Ascending aorta (tissue), 2 donors: ENCODE results near the gene CRYBG2. TPM values are rescaled to one million over a fixed set of nuclear protein-coding genes. Genes with fewer than 3 reads are reported as not detected.
A peak's percentile ranks its signal among the peaks of the same experiment; 100 is the strongest.
"Not testable (repeated sequence)": the region's sequence is repeated elsewhere in the genome, so short reads cannot be mapped to it uniquely, and the experiment has no call there.

Experiments used
- DNase-seq, 2 donors: peaks; one replicate each; pipeline ENCODE4 v3.0.0-alpha.2; 2019; ENCODE audit warnings: low spot score in 2 of 2
- H3K27ac ChIP-seq, 2 donors: fragments of 200-600 bp; sonication (generic); one replicate each; pipeline ENCODE4 v1.5.1; 2016 to 2017; ENCODE audit warnings: mild to moderate bottlenecking in 1 of 2
- H3K27me3 ChIP-seq: fragments of 200-600 bp; sonication (generic); one replicate; pipeline ENCODE4 v1.5.1; 2017
- H3K36me3 ChIP-seq, 2 donors: fragments of 200-600 bp; sonication (generic); one replicate each; pipeline ENCODE4 v1.5.1; 2016
- H3K4me1 ChIP-seq, 2 donors: fragments of 200-600 bp; sonication (generic); one replicate each; pipeline ENCODE4 v1.5.1; 2016 to 2017; ENCODE audit warnings: mild to moderate bottlenecking in 1 of 2
- H3K4me3 ChIP-seq, 2 donors: fragments of 200-600 bp; sonication (generic); one replicate each; pipeline ENCODE4 v1.5.1; 2016 to 2017; ENCODE audit warnings: mild to moderate bottlenecking in 1 of 2
- H3K9me3 ChIP-seq, 2 donors: fragments of 200-600 bp; sonication (generic); one replicate each; pipeline ENCODE4 v1.5.1; 2016
- intact Hi-C: fragments of 100-400 bp; cut with DNase I; formaldehyde crosslinking; loops from one replicate; pipeline ENCODE4 v1.15.1; 2023
- total RNA-seq: library from RNA; depleted of rRNA; stranded (reverse); fragments of >200 nt; gene quantifications from one replicate; pipeline ENCODE4 v1.1.0, GENCODE V29; 2016
- TF ChIP-seq, protein P1 (sequence below), 3 experiments: fragments of 200-600 bp in 2 of 3; fragments of 450-650 bp in 1 of 3; sonication (generic) in 2 of 3; IDR thresholded peaks; one replicate each; pipeline ENCODE4 v1.5.1; 2016 to 2019; ENCODE audit warnings: antibody characterized with exemption in 3 of 3, mild to moderate bottlenecking in 1 of 3, moderate library complexity in 1 of 3

CRYBG2 gene
- total RNA-seq, 1 donor from 2014 or later: not detected

DNA sequence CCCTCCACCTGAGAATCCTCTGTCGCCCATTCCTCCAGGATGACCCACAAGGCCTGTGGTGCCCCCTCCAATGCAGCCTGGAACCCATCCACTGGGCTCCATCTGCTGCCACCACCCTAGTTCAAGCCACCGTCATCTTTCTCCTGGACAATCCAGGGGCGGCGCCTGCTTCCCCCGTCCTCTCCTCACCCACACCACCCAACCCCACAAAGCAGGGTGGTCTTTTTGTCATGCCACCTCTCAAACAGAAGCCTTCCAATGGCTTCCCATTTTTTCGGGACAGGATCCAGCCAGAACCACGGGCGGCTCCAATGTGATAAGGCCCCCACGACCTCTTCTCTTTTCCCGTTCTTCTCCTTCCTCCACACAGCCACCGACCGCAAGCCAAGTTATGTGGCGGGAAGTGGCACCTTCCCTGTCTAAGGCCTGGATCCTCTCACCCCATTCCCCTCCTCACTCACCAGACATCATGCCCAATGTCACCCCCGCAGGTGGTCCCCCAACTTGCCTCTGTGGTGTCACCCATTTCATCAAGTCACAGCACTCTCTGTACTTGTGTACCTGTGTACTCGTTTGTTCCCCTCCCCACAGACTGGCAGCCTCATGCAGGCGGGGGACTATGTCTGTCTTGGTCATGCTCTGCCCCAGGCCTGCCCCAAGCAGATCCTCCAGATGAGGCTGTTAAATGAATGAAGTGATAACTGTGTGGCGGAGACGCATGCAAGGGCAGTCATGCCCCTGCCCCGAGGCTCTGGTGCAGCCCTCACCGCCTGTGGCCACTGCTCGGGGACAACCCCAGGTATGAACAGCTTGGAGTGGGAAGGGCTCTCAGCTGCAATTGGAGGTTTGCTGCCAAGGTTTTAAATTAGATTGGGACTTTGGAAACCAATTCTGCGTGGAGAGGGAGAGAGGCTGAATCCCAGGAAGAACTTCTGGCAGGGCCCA lies 58.5 kb downstream of the CRYBG2 start:
- no peak for DNase-seq
- Histone ChIP-seq H3K4me3 (no peak overlapping the region), H3K9me3 (no peaks in the 10 kb centered on the region), H3K27me3 (no peaks in the 10 kb centered on the region), H3K36me3 (no peaks in the 10 kb centered on the region), H3K27ac (no peak overlapping the region), H3K4me1 (no peaks in the 10 kb centered on the region)
- intact Hi-C loops: no loop called here
- TF ChIP-seq, protein P1, sequence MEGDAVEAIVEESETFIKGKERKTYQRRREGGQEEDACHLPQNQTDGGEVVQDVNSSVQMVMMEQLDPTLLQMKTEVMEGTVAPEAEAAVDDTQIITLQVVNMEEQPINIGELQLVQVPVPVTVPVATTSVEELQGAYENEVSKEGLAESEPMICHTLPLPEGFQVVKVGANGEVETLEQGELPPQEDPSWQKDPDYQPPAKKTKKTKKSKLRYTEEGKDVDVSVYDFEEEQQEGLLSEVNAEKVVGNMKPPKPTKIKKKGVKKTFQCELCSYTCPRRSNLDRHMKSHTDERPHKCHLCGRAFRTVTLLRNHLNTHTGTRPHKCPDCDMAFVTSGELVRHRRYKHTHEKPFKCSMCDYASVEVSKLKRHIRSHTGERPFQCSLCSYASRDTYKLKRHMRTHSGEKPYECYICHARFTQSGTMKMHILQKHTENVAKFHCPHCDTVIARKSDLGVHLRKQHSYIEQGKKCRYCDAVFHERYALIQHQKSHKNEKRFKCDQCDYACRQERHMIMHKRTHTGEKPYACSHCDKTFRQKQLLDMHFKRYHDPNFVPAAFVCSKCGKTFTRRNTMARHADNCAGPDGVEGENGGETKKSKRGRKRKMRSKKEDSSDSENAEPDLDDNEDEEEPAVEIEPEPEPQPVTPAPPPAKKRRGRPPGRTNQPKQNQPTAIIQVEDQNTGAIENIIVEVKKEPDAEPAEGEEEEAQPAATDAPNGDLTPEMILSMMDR (IDR thresholded peaks at IDR 0.05): no peak

DNA sequence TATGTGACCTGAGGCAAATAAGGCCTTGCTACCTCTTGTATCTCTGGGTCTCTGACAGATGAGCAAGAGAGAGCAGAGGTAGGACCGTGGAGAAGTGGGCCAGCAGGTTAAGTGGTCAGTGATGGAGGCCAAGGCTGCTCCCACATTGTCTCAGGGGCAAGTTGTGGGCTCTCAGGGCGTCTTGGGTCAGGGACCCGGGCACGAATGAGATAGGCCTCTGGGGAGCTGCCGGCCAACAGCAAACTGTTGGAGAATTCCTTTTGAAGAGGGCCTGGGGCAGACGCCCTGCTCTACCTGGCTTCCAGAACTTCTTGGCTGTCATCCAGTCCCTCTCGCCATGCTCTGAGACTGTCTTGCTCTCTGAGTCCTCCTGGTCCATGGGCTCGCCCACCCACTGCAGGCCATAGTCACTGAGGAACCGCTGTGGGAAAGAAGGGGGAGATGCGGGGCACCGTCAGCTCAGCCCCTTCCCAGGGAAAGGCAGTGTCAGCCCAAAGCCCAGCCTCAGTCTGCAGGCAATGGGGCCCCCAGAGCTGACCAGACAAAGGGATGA lies 59.9 kb downstream of the CRYBG2 start:
- TF ChIP-seq, protein P1 (IDR thresholded peaks at IDR 0.05): no peak
- intact Hi-C loops: no loop called here
- Histone ChIP-seq H3K4me1 (no peaks in the 10 kb centered on the region), H3K36me3 (no peaks in the 10 kb centered on the region), H3K27ac (no peak overlapping the region), H3K4me3 (no peak overlapping the region), H3K9me3 (no peaks in the 10 kb centered on the region), H3K27me3 (no peaks in the 10 kb centered on the region)
- no peak for DNase-seq

DNA sequence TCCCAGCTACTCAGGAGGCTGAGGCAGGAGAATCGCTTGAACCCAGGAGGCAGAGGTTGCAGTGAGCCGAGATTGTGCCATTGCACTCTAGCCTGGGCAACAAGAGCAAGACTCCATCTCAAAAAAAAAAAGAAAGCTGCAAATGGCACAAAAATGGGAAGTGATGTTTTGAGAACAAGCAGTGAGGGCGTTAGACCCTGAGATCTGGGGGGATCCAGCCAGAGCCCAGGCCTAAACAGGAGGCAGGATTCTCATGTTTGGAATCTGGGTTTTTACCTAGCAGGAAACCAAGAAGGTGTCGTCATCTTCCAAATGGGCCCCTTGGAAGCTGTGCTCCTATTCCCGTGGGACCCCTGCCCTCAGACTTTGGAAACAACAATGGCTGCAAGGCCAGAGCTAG lies 61.2 kb downstream of the CRYBG2 start:
- H3K4me3 ChIP-seq, H3K4me1 ChIP-seq, H3K9me3 ChIP-seq, intact Hi-C loops, H3K27ac ChIP-seq, DNase-seq, H3K36me3 ChIP-seq, H3K27me3 ChIP-seq: not testable (repeated sequence)

DNA sequence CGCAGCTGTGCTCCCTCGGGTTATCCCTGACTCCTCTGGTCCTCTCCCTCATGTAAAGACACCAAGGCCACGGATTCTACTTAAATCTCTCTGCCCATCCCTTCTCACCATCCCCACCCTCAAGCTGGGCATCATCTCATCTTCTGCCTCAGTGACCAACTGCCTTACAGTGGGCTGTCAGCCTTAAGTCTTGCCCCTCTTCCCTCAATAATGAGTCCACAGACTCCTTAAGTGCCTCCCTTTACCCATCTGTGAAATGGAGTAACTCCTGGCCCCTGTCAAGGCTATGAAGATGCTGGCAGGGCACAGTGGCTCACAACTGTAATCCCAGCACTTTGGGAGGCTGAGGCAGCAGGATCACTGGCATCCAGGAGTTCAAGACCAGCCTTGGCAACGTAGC lies 62.0 kb downstream of the CRYBG2 start:
- Histone ChIP-seq H3K4me1 (no peaks in the 10 kb centered on the region), H3K36me3 (no peaks in the 10 kb centered on the region), H3K27me3 (no peaks in the 10 kb centered on the region), H3K4me3 (no peak overlapping the region), H3K9me3 (no peaks in the 10 kb centered on the region), H3K27ac (no peak overlapping the region)
- no peak for DNase-seq
- TF ChIP-seq, protein P1 (IDR thresholded peaks at IDR 0.05): no peak
- intact Hi-C loops: no loop called here

DNA sequence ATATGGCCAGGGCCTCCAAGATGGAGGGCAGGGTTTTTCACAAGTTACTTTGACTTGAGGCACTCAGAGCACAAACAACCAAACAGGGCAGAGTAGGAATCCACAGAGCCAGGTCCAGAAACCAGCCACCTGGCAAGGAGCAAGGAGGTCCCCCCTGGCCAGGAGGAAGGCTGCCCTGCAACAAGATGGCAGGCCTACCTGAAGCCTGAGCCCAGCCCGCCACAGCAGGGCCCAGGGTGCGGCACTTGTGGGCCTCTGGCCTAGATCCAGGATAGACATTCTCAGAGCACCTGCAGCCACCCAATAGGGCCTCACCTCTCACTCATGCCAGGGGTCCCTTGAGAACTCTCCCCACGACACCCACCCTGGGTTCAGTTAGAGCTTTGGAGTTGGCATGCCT lies 62.5 kb downstream of the CRYBG2 start:
- DNase-seq: no peak
- Histone ChIP-seq H3K4me3 (no peak overlapping the region), H3K9me3 (no peaks in the 10 kb centered on the region), H3K27ac (peak overlapping the region; percentile 12 to 53), H3K27me3 (no peaks in the 10 kb centered on the region), H3K4me1 (no peaks in the 10 kb centered on the region), H3K36me3 (no peaks in the 10 kb centered on the region)
- intact Hi-C loops: no loop called here
- TF ChIP-seq, protein P1 (IDR thresholded peaks at IDR 0.05): no peak

DNA sequence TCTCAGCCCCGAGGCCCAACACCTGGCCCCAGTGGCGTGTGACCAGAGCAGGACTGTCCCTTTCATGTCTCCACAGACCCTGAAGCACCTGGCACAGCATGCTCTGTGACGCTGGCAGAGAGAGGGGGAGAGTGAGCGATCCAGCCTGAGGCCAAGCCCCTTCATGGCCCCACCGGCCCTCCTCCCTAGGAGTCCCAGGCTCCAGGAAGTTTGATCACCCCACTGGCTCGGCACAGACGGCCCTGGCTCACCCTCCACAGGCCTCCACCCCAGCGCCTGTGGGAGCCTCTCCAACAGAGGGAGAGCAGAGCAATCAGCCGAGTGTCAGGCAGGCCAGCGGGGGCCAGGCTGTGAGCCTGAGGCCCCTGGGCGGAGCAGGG lies 63.1 kb downstream of the CRYBG2 start:
- Histone ChIP-seq H3K27ac (peak overlapping the region; percentile 12 to 53), H3K4me3 (no peak overlapping the region), H3K36me3 (no peaks in the 10 kb centered on the region), H3K27me3 (no peaks in the 10 kb centered on the region), H3K4me1 (no peaks in the 10 kb centered on the region), H3K9me3 (no peaks in the 10 kb centered on the region)
- TF ChIP-seq, protein P1 (IDR thresholded peaks at IDR 0.05): no peak
- no peak for DNase-seq
- intact Hi-C loops: no loop called here
